Kidney epithelial cell (primary cell): ENCODE measurements around the gene GTF2F1. TPM values are rescaled to one million over a fixed set of nuclear protein-coding genes. Genes with fewer than 3 reads are reported as not detected.

ENCODE experiments used
- DNase-seq: peaks from one replicate; pipeline ENCODE4 v3.0.0-alpha.2; 2010; ENCODE audit warnings: low read depth
- H3K27me3 ChIP-seq: 2 replicates; pipeline ENCODE4 v1.6.0; 2011; ENCODE audit warnings: low read length; ENCODE audit not compliant: control insufficient read depth, insufficient read depth
- H3K36me3 ChIP-seq: 2 replicates; pipeline ENCODE4 v1.5.1; 2011; ENCODE audit warnings: low read length; ENCODE audit not compliant: control insufficient read depth, insufficient read depth
- H3K4me3 ChIP-seq: 2 replicates; pipeline ENCODE4 v1.5.1; 2011; ENCODE audit warnings: low read depth, mild to moderate bottlenecking, control low read depth, low read length
- total RNA-seq: library from RNA; depleted of rRNA; stranded (reverse); fragments of >200 nt; gene quantifications from 2 replicates; pipeline ENCODE4 v1.2.3, GENCODE V29; 2015
- TF ChIP-seq, protein P1 (sequence below): IDR thresholded peaks from 2 replicates; pipeline ENCODE4 v1.5.1; 2011; ENCODE audit warnings: mild to moderate bottlenecking, moderate library complexity, low read length, control low read depth, inconsistent platforms; ENCODE audit not compliant: insufficient read depth, poor library complexity, severe bottlenecking

The GTF2F1 gene
- total RNA-seq, 1 donor from 2014 or later, result 51.3 TPM

DNA sequence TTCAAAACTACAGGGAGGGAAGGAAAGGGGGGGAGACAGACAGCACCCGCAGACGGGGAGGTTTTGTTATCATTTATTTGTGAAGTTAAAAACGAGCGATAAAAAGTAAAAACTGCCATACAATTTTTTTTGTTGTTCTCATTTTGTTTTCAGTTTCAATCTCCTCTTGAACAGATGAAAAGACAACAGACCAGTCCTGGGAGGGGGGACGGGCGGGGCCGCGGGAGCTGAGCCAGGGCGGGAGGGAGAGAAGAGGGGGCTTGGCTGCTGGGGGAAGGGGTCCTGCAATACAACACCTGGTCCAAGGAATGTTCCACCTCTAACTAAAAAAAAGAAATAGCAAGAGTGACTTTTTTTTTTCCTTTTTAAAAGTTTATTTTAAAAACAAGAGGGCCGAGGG lies 20.3 kb upstream of the GTF2F1 start:
- peaks cover 4% of the 10 kb centered on the region for H3K36me3 ChIP-seq
- TF ChIP-seq, protein P1, sequence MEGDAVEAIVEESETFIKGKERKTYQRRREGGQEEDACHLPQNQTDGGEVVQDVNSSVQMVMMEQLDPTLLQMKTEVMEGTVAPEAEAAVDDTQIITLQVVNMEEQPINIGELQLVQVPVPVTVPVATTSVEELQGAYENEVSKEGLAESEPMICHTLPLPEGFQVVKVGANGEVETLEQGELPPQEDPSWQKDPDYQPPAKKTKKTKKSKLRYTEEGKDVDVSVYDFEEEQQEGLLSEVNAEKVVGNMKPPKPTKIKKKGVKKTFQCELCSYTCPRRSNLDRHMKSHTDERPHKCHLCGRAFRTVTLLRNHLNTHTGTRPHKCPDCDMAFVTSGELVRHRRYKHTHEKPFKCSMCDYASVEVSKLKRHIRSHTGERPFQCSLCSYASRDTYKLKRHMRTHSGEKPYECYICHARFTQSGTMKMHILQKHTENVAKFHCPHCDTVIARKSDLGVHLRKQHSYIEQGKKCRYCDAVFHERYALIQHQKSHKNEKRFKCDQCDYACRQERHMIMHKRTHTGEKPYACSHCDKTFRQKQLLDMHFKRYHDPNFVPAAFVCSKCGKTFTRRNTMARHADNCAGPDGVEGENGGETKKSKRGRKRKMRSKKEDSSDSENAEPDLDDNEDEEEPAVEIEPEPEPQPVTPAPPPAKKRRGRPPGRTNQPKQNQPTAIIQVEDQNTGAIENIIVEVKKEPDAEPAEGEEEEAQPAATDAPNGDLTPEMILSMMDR, result no peak
- no peak overlapping the region for H3K4me3 ChIP-seq
- no peaks in the 10 kb centered on the region for H3K27me3 ChIP-seq
- DNase-seq, result no peak

DNA sequence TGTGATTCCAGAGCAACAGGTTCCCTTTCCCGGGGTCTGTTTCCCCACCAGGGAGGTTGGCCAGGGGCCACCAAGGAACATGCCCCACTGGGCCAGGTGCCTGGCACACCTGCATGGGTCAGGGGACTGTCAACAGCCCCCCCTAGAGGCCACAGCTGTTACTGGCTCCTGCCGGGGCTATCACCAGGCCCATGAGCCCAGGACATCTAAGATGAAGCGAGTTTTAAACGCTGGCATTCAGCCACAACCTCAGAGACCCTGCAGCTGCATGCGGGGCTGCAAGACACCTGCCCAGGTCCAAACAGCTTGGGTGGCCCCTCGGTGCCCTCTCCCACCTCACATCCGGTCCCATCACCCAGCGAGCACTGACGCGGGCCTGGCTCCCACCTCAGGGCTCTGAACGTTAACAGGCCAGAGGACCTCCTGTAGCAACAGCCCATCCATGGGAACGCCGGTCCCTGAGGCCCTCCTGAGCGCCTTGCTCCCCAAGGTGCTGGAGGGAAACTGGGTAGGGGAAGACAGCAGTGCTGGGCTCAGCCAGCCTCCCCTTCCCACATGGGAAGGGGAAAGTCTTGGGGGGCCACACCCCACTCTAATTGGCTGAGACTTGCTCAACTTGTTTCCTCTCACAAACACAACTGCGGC lies 19.6 kb upstream of the GTF2F1 start:
- TF ChIP-seq, protein P1, result peak; percentile 60
- H3K27me3 ChIP-seq, result no peaks in the 10 kb centered on the region
- H3K4me3 ChIP-seq, result no peak overlapping the region
- DNase-seq, result no peak
- peaks cover 4% of the 10 kb centered on the region for H3K36me3 ChIP-seq

DNA sequence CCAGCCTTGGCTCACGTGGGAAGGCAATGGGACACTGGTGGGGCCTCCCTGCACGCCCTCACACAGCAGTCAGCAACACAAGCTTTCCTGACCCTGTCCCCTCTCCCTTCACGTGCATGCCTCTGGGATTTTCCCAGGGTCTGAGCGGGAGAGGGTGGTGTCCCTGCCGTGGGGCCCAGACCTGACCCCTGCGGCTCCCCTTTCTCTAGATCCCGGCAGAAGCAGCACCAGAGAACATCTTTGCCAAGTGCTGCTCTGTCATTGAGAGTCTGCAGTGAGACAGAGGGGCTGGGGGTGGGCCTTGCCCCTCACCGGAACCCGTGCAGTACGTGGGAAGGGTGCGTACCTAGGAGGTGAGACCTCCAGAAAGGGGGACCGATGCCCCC lies 19.1 kb upstream of the GTF2F1 start:
- DNase-seq, result no peak
- TF ChIP-seq, protein P1, result no peak
- Histone ChIP-seq H3K27me3 (no peaks in the 10 kb centered on the region), H3K4me3 (no peak overlapping the region), H3K36me3 (peaks cover 4% of the 10 kb centered on the region)

DNA sequence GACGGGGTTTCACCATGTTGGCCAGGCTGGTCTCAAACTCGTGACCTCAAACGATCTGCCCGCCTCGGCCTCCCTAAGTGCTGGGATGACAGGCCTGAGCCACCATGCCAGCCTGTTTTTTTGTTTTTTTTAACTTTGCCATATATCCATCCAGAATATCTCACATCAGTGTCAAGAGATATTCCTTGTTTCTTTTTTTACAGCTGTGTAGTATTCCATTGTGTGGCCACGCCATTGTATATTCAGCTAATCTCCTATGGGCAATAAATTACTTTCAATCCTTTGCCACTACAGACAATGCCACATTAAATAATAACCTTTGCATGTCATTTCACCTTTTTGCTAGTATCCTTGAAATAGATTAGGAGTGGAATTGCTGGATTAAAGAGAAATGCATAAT lies 16.4 kb upstream of the GTF2F1 start:
- H3K27me3 ChIP-seq, result no peaks in the 10 kb centered on the region
- peaks cover 3% of the 10 kb centered on the region for H3K36me3 ChIP-seq
- TF ChIP-seq, protein P1, result no peak
- no peak for DNase-seq
- no peak overlapping the region for H3K4me3 ChIP-seq

GRCh38 chr19:6406401-6406800 lies 13.4 kb upstream of the GTF2F1 start:
- no peaks in the 10 kb centered on the region for H3K36me3 ChIP-seq
- TF ChIP-seq, protein P1, result no peak
- no peaks in the 10 kb centered on the region for H3K27me3 ChIP-seq
- H3K4me3 ChIP-seq, result no peak overlapping the region
- DNase-seq, result no peak
